ENCODE results near the gene TTC7B.

The TTC7B gene

GRCh38 chr14:90853116-90853515 is 36.9 kb upstream of the TTC7B start:
- no peak for TF ChIP-seq FOXP2 (optimal IDR thresholded peaks at IDR 0.05; ENCODE audit: borderline replicate concordance, extremely low read depth, extremely low read length, insufficient read depth)

DNA sequence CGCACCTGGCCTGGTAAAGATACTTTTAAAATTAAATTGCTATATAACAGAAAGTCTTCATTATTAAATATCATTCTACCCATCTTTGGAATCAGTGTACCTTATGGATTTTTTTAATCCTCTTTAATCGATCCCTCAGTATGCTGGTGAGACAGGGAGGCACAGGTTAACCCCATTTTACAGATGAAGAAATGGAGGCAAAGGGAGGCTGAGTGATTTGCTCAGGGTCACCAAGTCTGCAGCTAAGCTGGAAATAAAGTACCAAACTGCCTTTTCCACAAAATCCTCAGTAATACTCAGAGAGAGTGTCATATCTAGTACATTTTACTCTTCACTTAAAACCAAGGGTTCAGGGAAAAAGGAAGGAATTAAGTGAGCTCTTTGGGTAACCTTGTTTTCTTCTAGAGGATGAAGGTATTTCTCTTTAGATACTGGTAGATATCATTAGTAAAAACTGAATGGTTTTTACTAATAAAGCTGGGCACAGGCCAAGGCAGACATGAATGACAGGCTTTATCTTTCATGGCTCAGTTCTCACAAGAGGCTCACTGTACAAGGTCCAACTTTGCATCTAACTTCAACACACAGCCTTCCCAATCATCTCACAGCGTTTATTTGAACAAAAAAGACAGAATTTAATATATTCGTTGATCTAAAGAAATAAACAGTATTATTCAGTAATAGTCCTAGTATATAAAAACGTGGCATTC is 35.3 kb upstream of the TTC7B start:
- TF ChIP-seq TAF1 (IDR thresholded peaks at IDR 0.05; ENCODE audit: borderline replicate concordance, insufficient read depth, low read length) (no peak), SIN3A (IDR thresholded peaks at IDR 0.05; ENCODE audit: borderline replicate concordance, insufficient read depth, low read length) (no peak), REST (IDR thresholded peaks at IDR 0.05; ENCODE audit: insufficient read depth in 1 of 2, low read depth in 2 of 2, low read length in 2 of 2) (no peak), FOXP2 (optimal IDR thresholded peaks at IDR 0.05; ENCODE audit: borderline replicate concordance, extremely low read depth, extremely low read length, insufficient read depth) (no peak), POLR2AphosphoS5 (IDR thresholded peaks at IDR 0.05; ENCODE audit: low read depth, low read length) (no peak)

DNA sequence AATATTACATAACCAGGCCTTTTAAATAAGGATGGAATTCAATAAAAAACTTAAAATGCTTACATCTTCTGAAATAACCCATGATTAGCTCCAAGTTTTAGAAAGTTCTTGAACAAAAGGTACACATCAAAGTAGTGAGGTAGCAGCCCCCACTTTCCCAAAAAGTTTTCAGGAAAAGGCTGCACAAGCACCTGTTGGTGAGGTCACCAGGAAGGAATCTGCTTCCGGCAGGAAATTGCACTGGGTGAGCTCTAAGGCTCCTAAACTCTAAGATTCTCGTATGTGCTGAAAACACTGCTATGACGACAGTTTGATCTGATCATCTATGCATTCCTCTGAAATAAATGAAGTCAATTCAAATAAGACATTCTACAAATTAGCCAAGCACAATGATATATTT is 34.3 kb upstream of the TTC7B start:
- no peak for TF ChIP-seq SIN3A (IDR thresholded peaks at IDR 0.05; ENCODE audit: borderline replicate concordance, insufficient read depth, low read length)
- TF ChIP-seq POLR2AphosphoS5 (IDR thresholded peaks at IDR 0.05; ENCODE audit: low read depth, low read length): no peak
- TF ChIP-seq FOXP2 (optimal IDR thresholded peaks at IDR 0.05; ENCODE audit: borderline replicate concordance, extremely low read depth, extremely low read length, insufficient read depth): no peak
- TF ChIP-seq TAF1 (IDR thresholded peaks at IDR 0.05; ENCODE audit: borderline replicate concordance, insufficient read depth, low read length): no peak
- no peak for TF ChIP-seq REST (IDR thresholded peaks at IDR 0.05; ENCODE audit: insufficient read depth in 1 of 2, low read depth in 2 of 2, low read length in 2 of 2)

DNA sequence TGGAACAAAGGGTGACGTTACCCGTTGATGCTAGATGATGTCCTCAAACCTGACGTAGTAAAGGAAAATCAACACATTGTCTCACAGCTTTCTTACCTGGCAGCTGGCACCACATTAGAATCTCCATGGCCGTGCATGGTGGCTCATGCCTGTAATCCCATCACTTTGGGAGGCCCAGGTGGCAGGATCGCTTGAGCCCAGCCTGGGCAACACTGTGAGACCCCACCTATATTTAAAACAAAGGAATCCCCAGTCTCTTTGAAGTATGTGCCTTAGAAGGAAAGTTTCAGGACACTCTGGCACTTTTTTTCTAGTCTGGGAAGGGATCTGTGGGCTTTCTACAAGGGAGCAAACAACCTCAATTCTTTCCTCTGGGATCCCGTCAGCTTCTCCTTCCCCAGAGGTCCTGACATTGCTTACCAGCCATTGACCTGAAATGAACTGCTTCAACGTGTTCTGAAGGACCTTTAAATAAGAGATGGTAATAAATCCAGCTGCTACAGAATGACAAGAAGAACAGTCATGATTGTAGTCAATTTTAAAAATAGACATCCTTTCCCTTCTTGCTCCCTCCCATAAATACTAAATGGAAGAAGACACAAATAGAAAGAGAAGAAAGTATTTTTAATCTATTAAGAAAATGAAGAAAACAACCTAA is 33.7 kb upstream of the TTC7B start:
- TF ChIP-seq SIN3A (IDR thresholded peaks at IDR 0.05; ENCODE audit: borderline replicate concordance, insufficient read depth, low read length): no peak
- TF ChIP-seq FOXP2 (optimal IDR thresholded peaks at IDR 0.05; ENCODE audit: borderline replicate concordance, extremely low read depth, extremely low read length, insufficient read depth): no peak
- TF ChIP-seq POLR2AphosphoS5 (IDR thresholded peaks at IDR 0.05; ENCODE audit: low read depth, low read length): no peak
- no peak for TF ChIP-seq TAF1 (IDR thresholded peaks at IDR 0.05; ENCODE audit: borderline replicate concordance, insufficient read depth, low read length)
- no peak for TF ChIP-seq REST (IDR thresholded peaks at IDR 0.05; ENCODE audit: insufficient read depth in 1 of 2, low read depth in 2 of 2, low read length in 2 of 2)

DNA sequence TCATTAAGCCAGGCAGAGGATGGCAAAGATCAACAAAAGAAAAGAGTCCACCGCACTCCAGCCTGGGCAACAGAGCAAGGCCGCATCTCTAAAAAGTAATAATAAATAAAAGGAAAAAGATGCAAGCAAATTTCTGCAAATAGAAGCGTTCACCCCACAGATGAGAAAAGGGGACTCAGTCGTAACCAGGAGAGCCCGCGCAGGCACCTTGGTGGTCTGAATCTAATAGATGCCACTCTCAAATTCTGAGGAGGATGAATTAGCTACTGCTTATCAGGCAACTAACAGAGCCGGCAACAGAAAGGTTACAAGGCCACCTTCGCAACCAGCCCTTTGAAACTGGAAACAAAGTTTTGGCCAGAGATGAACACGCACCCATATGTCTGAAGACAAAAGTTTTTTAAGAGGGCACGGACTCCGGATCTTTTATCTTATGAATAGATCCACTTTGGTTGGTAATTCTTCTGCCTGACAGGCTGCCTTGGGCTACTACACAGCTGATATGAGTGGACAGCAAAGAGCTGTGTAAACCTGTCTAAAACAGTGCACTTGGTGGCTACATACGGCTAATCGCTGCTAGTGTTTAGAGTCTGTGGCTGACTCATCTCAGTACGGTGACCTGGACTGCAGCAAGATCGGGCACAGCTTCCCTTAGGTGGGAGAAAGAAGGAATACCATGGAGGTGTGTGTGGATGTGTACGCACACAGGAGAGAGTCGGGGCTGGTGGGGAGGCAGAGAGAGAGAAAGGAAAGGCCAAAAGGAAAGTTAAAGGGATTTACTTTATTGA is 32.9 kb upstream of the TTC7B start:
- TF ChIP-seq REST (IDR thresholded peaks at IDR 0.05; ENCODE audit: insufficient read depth in 1 of 2, low read depth in 2 of 2, low read length in 2 of 2) (no peak), TAF1 (IDR thresholded peaks at IDR 0.05; ENCODE audit: borderline replicate concordance, insufficient read depth, low read length) (no peak), FOXP2 (optimal IDR thresholded peaks at IDR 0.05; ENCODE audit: borderline replicate concordance, extremely low read depth, extremely low read length, insufficient read depth) (no peak), SIN3A (IDR thresholded peaks at IDR 0.05; ENCODE audit: borderline replicate concordance, insufficient read depth, low read length) (no peak), POLR2AphosphoS5 (IDR thresholded peaks at IDR 0.05; ENCODE audit: low read depth, low read length) (no peak)
